GM20431 (cell line): ENCODE results near the gene PRR5L.

Source experiments
- in situ Hi-C: fragments of 300-500 bp; cut with MseI, MboI; formaldehyde crosslinking; loops from one replicate; pipeline ENCODE4 v1.15.0; 2020; ENCODE audit warnings: low sequenced_read_pairs; ENCODE audit not compliant: unreplicated experiment

Gene PRR5L

GRCh38 chr11:36421546-36422155 lies 125.6 kb downstream of the PRR5L start:
- in situ Hi-C loops, result no loop called here

GRCh38 chr11:36425561-36426081 lies 129.5 kb downstream of the PRR5L start:
- in situ Hi-C loops, result no loop called here

GRCh38 chr11:36426226-36426848 lies 130.2 kb downstream of the PRR5L start:
- in situ Hi-C loops, result no loop called here

GRCh38 chr11:36427079-36427478 lies 131.0 kb downstream of the PRR5L start:
- in situ Hi-C loops, result no loop called here

DNA sequence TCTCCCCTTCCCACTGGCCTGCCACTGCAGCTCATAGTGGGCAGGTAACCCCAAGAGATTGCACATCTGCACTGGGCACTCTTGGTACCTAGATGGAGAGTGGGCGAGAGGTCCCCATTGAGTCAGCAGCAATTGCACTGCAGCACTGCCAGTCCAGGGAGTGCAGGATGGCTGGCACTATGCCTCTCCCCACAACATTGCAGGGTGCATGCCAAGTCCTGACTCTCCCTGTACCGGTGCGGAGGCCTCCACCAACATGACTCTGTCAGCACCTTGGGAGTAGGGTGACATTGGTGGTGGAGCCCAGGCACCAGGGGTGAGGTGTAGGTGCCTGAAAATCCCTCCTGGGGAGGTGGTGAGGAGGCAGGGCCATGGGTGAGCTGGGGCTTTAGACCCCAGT lies 131.8 kb downstream of the PRR5L start:
- in situ Hi-C loops, result no loop called here

GRCh38 chr11:36431429-36432092 lies 135.5 kb downstream of the PRR5L start:
- in situ Hi-C loops, result no loop called here

GRCh38 chr11:36432093-36432469 lies 136.0 kb downstream of the PRR5L start:
- in situ Hi-C loops, result no loop called here

DNA sequence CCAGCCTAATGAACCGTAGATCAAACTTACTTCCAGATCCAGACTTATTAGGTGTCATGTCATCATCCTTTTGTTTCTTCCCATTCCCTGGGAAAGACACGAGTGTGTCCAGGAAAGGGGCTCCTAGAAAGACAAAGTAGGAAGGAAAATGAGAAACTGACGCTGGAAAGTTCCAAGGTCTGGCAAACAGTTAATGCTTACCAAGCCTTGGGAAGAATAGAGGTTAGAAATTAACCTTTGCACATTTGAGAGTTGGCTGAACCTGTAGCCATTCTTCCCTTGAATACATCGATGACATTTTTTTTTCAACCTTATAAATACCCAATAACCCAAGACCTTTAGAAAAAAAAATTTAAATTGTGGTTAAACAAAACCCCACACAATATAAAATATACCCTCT lies 136.7 kb downstream of the PRR5L start:
- in situ Hi-C loops, result no loop called here

GRCh38 chr11:36436064-36436463 lies 140.0 kb downstream of the PRR5L start:
- in situ Hi-C loops, result no loop called here

DNA sequence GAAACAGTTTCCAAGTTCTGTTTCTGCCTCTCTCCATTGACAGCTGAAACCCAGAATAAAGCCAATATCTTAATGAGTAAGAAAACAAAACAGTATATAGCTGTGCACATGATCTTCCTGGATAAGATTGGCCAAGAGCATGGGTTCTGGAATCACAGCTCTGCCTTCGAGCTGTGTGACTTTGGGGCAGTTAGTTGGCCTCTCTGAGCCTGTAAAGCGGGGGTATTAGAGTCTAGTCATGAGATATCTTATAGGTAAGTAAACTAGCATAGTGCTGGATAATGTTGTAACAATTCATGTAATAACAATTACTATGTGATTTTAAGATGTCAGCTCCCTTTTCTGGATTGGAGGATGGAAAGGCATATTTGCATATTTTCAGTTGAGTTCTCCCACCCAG lies 140.5 kb downstream of the PRR5L start:
- in situ Hi-C loops, result no loop called here

DNA sequence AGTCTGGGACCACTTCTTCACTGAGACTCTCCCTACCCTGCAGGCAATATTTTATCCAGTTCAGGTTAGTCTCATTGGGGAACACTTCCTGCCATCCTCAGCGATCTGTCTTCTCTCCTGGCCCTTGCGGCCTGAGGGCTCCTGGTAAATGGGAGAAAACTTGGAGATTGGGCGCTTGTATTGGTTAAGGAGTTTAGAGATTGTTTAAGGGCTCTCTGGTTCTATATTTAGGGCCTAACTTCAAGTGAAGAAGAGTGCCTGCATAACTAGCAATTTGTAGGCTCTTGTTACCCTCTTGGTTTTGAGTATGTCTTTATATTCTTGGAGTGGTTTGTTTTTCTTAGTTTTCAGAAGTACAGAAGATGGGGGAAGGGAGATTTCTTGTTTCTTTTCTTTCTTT lies 141.3 kb downstream of the PRR5L start:
- in situ Hi-C loops, result no loop called here

DNA sequence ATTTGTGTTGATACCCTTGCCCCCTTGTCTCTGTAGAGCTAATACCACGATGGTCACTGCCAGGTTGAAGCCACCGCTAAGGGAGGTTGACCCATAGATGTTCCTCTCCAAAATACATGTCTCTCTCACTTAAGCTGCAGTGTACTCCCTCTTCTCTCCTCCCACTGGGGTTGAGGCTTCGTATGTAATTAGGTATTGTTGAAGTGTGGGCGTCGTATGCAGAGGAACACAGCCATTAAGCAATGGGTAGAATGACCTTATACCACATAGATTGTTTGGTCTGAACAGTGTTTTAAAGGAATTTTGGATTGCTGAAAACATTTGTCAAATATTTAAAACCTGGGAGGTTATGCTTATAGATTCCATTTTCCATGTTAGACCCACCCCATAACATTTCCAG lies 142.0 kb downstream of the PRR5L start:
- in situ Hi-C loops, result no loop called here

GRCh38 chr11:36441610-36442208 lies 145.6 kb downstream of the PRR5L start:
- in situ Hi-C loops, result no loop called here

- in situ Hi-C loops, result no loop called here
These were observed 147.6 kb downstream of the PRR5L start for GRCh38 chr11:36443661-36444060.

DNA sequence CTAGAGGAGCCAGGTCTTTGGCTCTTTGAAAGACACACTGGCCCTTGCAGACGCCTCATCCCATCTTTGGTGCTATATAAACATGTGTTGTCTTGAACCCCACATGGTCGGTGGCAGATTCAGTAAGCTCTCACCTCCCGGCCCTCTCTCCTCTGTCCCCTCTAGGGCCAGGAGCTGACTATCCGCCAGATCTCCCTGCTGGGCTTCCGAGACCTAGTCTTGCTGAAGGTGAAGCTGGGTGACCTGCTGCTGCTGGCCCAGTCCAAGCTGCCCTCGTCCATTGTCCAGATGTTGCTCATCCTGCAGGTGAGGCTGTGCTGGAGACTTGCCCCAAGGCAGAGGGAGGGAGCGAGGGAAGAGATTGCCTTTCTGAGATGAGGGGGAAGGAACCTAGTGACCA lies 150.0 kb downstream of the PRR5L start:
- in situ Hi-C loops, result no loop called here

DNA sequence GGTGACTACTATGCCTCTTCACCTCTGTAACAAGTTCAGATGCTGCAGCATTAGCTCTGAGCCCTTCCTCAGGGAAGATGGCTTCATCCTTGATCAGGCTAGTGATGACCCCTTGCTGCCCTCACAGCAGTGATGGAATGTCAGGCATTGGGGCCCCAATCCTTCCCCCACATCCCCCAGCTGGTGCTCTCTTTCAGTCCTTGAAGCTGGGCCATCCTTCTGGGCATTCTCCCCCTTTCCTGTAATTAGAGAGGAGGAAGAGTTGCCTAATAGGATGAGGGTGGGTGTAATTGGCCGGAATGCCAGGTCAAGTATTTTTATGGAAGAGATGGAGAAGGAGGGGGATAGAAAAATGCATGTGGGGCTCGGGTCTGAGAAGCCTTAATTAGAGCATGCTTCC lies 151.4 kb downstream of the PRR5L start:
- in situ Hi-C loops, result no loop called here

DNA sequence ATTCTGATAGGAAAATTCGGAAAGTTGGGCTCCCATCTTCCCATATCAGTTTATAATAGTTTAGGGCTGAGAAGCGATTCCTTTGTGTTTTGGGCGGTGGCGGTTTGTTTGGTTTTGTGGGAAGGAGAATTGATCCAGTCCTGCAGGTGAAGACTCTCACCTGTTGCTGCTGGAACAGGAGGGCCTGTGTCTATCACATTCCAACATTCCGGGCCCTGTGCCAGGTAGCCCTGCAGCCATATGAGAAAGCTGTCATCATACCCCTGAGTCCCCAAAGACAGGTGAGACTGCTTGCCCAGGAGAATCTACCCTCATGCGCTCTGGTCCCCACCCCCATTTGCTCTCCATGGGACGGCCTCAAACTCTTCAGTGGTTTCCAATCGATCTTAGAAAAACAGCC lies 151.9 kb downstream of the PRR5L start:
- in situ Hi-C loops, result no loop called here

GRCh38 chr11:36449561-36450096 lies 153.5 kb downstream of the PRR5L start:
- in situ Hi-C loops, result no loop called here

GRCh38 chr11:36450110-36450572 lies 154.1 kb downstream of the PRR5L start:
- in situ Hi-C loops, result no loop called here

DNA sequence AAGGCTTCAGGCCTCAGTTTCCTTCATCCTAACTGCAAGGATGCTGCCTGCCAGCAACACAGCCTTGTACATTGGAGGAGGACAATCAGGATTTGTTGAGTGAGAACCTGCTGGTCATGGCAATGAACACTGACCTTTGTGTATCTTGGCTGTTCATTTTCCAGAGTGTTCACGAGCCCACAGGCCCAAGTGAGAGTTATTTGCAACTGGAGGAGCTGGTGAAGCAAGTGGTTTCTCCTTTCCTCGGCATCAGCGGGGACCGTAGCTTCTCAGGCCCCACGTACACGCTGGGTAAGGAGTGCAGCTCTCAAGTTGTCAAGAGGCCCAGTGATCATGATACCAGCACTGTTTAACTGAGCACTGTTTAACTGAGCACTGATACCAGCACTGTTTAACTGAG lies 155.0 kb downstream of the PRR5L start:
- in situ Hi-C loops, result no loop called here

DNA sequence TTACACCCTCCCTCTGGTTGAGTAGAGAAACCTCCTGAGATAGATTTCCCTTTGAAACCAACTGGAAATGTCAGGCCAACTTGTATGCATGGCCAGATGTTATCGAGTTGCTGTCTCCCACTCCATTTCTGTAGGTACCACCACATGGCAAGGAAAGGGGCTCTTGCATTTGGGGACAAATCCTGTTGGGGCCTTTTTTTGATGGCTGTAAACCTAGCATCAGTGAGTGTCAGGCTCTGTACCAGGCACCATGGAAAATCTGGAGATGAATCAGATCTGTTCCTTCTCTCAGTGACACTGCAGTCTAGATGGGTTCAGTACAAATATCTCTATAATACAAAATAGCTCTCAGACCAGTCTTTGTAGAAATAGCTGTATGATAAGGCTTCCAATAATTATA lies 155.6 kb downstream of the PRR5L start:
- in situ Hi-C loops, result no loop called here
